ENCODE data around the gene SPOPL. TPM values are rescaled to one million over a fixed set of nuclear protein-coding genes. Genes with fewer than 3 reads are reported as not detected.

Gene SPOPL
- polyA plus RNA-seq, 12 donors: 12.7 to 25.4 (median 14.8) TPM; not detected in 1

GRCh38 chr2:138493334-138493733 lies 8.2 kb upstream of the SPOPL start:
- DNase-seq: no peak

GRCh38 chr2:138494265-138494966 lies 7.2 kb upstream of the SPOPL start:
- no peak for DNase-seq

- DNase-seq: no peak
These were observed 6.2 kb upstream of the SPOPL start for GRCh38 chr2:138495384-138495783.

- DNase-seq: no peak
These were observed 5.4 kb upstream of the SPOPL start for GRCh38 chr2:138496096-138496651.

- no peak for DNase-seq
These were observed 4.3 kb upstream of the SPOPL start for GRCh38 chr2:138497294-138497693.

GRCh38 chr2:138499684-138500083 lies 1.9 kb upstream of the SPOPL start:
- DNase-seq: no peak

- no peak for DNase-seq
These were observed 762 bp upstream of the SPOPL start for GRCh38 chr2:138500592-138501424.

GRCh38 chr2:138502255-138503086 lies 901 bp downstream of the SPOPL start:
- peak; percentile 33 for DNase-seq

GRCh38 chr2:138503087-138503442 lies 1.5 kb downstream of the SPOPL start:
- no peak for DNase-seq

GRCh38 chr2:138503652-138504051 lies 2.1 kb downstream of the SPOPL start:
- DNase-seq: no peak

GRCh38 chr2:138504092-138504491 lies 2.5 kb downstream of the SPOPL start:
- no peak for DNase-seq

GRCh38 chr2:138504546-138505235 lies 3.1 kb downstream of the SPOPL start:
- DNase-seq: no peak

- DNase-seq: no peak
These were observed 5.7 kb downstream of the SPOPL start for GRCh38 chr2:138507267-138507666.

- DNase-seq: no peak
These were observed 8.7 kb downstream of the SPOPL start for GRCh38 chr2:138510319-138510718.

GRCh38 chr2:138512672-138513071 lies 11.1 kb downstream of the SPOPL start:
- no peak for DNase-seq

GRCh38 chr2:138514173-138514572 lies 12.6 kb downstream of the SPOPL start:
- DNase-seq: no peak

GRCh38 chr2:138515092-138515491 lies 13.5 kb downstream of the SPOPL start:
- no peak for DNase-seq

GRCh38 chr2:138516030-138516704 lies 14.6 kb downstream of the SPOPL start:
- DNase-seq: no peak

- no peak for DNase-seq
These were observed 17.3 kb downstream of the SPOPL start for GRCh38 chr2:138518860-138519259.

- no peak for DNase-seq
These were observed 20.3 kb downstream of the SPOPL start for GRCh38 chr2:138521821-138522220.

- no peak for DNase-seq
These were observed 21.0 kb downstream of the SPOPL start for GRCh38 chr2:138522556-138522955.
